Measurements from ENCODE around the gene MAPK8. TPM values are rescaled to one million over a fixed set of nuclear protein-coding genes. Genes with fewer than 3 reads are reported as not detected.

Gene MAPK8
- total RNA-seq, 3 donors from 2014 or later = 47.1 to 56.4 (median 53.5) TPM

DNA sequence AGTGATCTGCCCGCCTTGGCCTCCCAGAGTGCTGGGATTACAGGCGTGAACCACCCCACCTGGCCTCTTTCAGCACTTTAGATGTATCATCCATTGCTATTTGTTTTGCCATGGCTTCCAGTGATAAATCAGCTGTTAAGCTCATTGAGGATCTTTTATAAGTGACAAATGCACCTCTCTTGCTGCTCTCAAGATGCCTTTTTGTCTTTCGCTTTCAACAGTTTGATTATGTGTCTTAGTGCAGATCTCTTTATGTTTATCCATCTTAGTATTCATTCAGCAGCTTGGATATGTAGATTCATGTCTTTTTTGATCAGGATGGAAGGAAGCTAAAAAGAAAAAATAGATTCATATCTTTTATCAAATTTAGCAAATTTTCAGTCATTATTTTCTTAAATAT, 105.6 kb downstream of the MAPK8 start:
- ATAC-seq = no peak

GRCh38 chr10:48412933-48413332, 106.5 kb downstream of the MAPK8 start:
- H3K4me3 ChIP-seq = no peak overlapping the region
- ATAC-seq (no peak), DNase-seq (no peak)
- intact Hi-C loops (cut with DNase I, micrococcal nuclease) = no loop called here
- no peaks in the 10 kb centered on the region for H3K4me1 ChIP-seq (ENCODE audit: low read depth)
- TF ChIP-seq, protein P1, sequence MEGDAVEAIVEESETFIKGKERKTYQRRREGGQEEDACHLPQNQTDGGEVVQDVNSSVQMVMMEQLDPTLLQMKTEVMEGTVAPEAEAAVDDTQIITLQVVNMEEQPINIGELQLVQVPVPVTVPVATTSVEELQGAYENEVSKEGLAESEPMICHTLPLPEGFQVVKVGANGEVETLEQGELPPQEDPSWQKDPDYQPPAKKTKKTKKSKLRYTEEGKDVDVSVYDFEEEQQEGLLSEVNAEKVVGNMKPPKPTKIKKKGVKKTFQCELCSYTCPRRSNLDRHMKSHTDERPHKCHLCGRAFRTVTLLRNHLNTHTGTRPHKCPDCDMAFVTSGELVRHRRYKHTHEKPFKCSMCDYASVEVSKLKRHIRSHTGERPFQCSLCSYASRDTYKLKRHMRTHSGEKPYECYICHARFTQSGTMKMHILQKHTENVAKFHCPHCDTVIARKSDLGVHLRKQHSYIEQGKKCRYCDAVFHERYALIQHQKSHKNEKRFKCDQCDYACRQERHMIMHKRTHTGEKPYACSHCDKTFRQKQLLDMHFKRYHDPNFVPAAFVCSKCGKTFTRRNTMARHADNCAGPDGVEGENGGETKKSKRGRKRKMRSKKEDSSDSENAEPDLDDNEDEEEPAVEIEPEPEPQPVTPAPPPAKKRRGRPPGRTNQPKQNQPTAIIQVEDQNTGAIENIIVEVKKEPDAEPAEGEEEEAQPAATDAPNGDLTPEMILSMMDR (IDR thresholded peaks at IDR 0.05) = no peak
- no peaks in the 10 kb centered on the region for H3K36me3 ChIP-seq (ENCODE audit: low read depth)
- peaks cover 12% of the 10 kb centered on the region for H3K9me3 ChIP-seq

More for the DNA sequence above, 105.6 kb downstream of the MAPK8 start:
- no peaks in the 10 kb centered on the region for H3K4me1 ChIP-seq (ENCODE audit: low read depth)
- intact Hi-C loops (cut with DNase I, micrococcal nuclease) = no loop called here
- no peak for DNase-seq
- TF ChIP-seq, protein P1 (IDR thresholded peaks at IDR 0.05) = no peak
- no peaks in the 10 kb centered on the region for H3K36me3 ChIP-seq (ENCODE audit: low read depth)
- no peak overlapping the region for H3K4me3 ChIP-seq
- H3K9me3 ChIP-seq = peaks cover 12% of the 10 kb centered on the region

GRCh38 chr10:48414160-48414559, 107.7 kb downstream of the MAPK8 start:
- TF ChIP-seq, protein P1 (IDR thresholded peaks at IDR 0.05) = no peak
- no peak for DNase-seq
- intact Hi-C loops (cut with DNase I, micrococcal nuclease) = no loop called here
- peaks cover 12% of the 10 kb centered on the region for H3K9me3 ChIP-seq
- no peak overlapping the region for H3K4me3 ChIP-seq
- no peaks in the 10 kb centered on the region for H3K4me1 ChIP-seq (ENCODE audit: low read depth)
- no peaks in the 10 kb centered on the region for H3K36me3 ChIP-seq (ENCODE audit: low read depth)
- no peak for ATAC-seq

GRCh38 chr10:48414778-48415177, 108.3 kb downstream of the MAPK8 start:
- intact Hi-C loops (cut with DNase I, micrococcal nuclease) = no loop called here
- H3K9me3 ChIP-seq = peaks cover 12% of the 10 kb centered on the region
- TF ChIP-seq, protein P1 (IDR thresholded peaks at IDR 0.05) = no peak
- no peak overlapping the region for H3K4me3 ChIP-seq
- H3K36me3 ChIP-seq (ENCODE audit: low read depth) = no peaks in the 10 kb centered on the region
- ATAC-seq (no peak), DNase-seq (no peak)
- no peaks in the 10 kb centered on the region for H3K4me1 ChIP-seq (ENCODE audit: low read depth)

GRCh38 chr10:48416584-48417232, 110.2 kb downstream of the MAPK8 start:
- no peak overlapping the region for H3K4me3 ChIP-seq
- H3K9me3 ChIP-seq = peaks cover 11% of the 10 kb centered on the region
- no peaks in the 10 kb centered on the region for H3K36me3 ChIP-seq (ENCODE audit: low read depth)
- intact Hi-C loops (cut with DNase I, micrococcal nuclease) = no loop called here
- no peak for DNase-seq
- ATAC-seq = no peak
- H3K4me1 ChIP-seq (ENCODE audit: low read depth) = no peaks in the 10 kb centered on the region
- TF ChIP-seq, protein P1 (IDR thresholded peaks at IDR 0.05) = no peak
